Epithelial cell of esophagus (primary cell): ENCODE data around the gene HMCN1.

Source experiments
- DNase-seq: peaks from one replicate; pipeline ENCODE4 v3.0.0; 2010; ENCODE audit warnings: low read depth
- H3K4me3 ChIP-seq: 2 replicates; pipeline ENCODE4 v1.5.1; 2011; ENCODE audit warnings: mild to moderate bottlenecking, low read length, control low read depth
- TF ChIP-seq, protein P1 (sequence below): IDR thresholded peaks from 2 replicates; pipeline ENCODE4 v1.5.1; 2011; ENCODE audit warnings: low read depth, mild to moderate bottlenecking, low read length, control low read depth, inconsistent platforms; ENCODE audit not compliant: insufficient read depth; ENCODE audit errors: missing control alignments

Gene HMCN1

DNA sequence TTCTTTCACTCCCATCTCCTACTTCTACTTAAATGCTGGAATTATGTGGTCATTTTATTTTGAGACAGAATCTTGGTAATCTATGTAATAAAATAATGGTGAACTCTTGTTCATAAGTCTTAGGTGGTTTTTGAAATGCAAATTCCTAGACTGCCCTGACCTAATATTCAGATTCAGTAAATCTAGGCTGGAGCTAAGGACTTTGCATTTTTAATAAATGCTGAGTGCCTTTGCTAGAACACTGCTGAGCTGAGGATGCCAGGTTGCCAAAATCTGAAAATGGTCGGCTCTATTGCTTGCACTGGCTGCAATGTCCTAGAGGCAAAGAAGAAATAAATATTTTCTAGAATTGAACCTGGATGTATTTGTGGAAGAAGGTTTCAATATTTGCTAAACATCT is 187.4 kb downstream of the HMCN1 start:
- no peak for DNase-seq
- H3K4me3 ChIP-seq = no peak overlapping the region
- TF ChIP-seq, protein P1, sequence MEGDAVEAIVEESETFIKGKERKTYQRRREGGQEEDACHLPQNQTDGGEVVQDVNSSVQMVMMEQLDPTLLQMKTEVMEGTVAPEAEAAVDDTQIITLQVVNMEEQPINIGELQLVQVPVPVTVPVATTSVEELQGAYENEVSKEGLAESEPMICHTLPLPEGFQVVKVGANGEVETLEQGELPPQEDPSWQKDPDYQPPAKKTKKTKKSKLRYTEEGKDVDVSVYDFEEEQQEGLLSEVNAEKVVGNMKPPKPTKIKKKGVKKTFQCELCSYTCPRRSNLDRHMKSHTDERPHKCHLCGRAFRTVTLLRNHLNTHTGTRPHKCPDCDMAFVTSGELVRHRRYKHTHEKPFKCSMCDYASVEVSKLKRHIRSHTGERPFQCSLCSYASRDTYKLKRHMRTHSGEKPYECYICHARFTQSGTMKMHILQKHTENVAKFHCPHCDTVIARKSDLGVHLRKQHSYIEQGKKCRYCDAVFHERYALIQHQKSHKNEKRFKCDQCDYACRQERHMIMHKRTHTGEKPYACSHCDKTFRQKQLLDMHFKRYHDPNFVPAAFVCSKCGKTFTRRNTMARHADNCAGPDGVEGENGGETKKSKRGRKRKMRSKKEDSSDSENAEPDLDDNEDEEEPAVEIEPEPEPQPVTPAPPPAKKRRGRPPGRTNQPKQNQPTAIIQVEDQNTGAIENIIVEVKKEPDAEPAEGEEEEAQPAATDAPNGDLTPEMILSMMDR = no peak

DNA sequence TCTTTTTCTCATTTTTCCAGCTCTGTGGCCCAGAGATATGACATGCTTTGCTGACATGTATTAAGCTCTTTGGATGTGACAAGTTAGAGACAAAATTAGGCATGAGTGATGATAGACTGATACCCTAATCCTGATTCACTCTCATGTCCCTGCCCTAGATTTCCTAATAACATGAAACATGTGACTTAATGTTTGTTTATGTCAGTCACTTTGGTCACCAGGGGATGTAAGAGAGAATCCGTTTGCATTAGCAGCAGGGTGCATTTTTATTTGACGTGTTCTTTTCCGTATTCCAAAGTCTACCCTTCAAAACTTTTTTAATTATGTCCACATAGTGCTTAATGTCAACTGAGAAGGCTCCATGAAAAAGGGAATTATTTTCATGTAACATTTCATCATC is 192.4 kb downstream of the HMCN1 start:
- H3K4me3 ChIP-seq = no peak overlapping the region
- peak; percentile 34 for DNase-seq
- TF ChIP-seq, protein P1 = no peak

DNA sequence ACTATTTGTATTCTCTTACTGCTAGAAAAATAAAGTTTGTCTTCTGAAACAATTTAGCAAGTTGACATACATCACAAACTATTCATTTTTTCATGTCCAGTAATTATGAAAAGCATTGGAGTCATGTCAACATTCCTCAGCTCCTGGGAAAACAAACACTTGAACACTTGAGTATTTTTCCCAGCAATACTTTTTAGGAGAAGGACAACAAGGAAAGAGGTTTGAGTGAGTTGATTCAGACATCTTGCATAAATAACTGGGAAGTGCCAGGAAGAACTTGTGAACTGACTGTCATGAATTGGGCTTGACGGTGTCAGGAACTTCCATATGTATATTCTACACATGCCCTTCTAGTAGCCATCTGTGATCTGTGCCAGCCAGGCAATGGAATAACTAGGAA is 195.6 kb downstream of the HMCN1 start:
- TF ChIP-seq, protein P1 = no peak
- H3K4me3 ChIP-seq = no peak overlapping the region
- no peak for DNase-seq

DNA sequence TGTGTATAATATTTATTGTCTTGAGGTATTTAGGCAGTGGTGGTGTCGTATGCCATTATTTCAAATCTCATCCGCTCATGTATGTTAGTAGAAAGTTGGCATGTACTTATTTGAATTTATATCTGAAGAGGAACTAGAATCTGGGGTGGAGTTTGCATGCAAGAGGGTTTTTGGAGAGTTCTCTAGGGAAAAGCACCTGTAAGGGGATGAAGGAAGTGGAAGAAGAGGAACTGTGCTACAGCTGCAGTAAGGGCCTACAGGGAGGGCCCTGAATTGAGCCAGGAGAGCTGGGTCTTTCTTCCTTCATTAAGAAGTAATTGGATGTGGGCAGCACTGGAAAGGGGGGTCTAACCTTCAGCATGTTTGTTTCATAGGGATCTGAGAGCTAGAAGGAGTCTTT is 197.2 kb downstream of the HMCN1 start:
- TF ChIP-seq, protein P1 = no peak
- DNase-seq = no peak
- H3K4me3 ChIP-seq = no peak overlapping the region

DNA sequence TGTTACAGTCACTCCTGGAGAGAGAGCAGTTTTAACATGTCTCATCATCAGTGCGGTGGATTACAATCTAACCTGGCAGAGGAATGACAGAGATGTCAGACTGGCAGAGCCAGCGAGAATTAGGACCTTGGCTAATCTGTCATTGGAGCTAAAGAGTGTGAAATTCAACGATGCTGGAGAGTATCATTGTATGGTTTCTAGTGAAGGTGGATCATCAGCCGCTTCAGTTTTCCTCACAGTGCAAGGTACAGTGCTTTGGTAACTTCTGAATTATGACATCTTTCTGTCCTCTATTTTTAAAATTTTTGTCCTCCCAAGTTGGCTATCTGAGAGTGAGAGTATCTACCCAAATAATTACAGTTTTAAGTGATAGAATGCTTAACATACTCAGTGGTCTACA is 199.4 kb downstream of the HMCN1 start:
- no peak for DNase-seq
- TF ChIP-seq, protein P1 = no peak
- no peak overlapping the region for H3K4me3 ChIP-seq

DNA sequence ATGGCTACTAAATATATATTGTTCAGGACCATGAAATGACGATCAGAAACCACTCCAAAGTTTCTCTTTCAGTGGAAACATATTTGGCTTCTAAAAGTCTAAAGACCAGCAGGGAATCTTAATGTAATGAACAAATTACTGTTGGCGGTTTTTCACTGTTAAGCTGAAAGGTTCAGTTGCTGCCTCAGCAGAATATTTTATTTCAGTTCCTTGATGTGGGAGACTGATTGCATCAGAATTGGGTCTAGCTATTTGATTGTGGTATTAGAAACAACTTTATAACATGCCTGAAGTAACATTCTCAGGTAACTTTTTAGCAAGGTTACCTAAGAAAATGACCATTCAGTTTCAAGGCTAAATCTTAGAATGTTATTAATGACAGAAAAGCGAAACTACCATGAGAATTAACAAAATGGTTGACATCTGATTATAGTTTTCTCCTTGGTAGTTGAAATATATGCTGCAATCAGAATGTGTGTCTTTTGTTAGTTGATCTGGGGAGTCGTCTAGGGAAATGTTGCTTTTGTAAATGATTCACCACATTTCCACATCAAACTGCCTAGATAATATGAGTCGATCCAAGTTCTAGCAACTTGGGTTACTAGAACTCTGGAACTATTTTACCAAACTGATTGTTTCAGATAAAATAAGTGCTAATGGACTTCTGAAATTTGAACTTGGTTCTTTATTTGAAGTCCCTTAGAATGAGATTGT is 200.4 kb downstream of the HMCN1 start:
- DNase-seq = peak; percentile 55
- H3K4me3 ChIP-seq = no peak overlapping the region
- TF ChIP-seq, protein P1 = no peak

DNA sequence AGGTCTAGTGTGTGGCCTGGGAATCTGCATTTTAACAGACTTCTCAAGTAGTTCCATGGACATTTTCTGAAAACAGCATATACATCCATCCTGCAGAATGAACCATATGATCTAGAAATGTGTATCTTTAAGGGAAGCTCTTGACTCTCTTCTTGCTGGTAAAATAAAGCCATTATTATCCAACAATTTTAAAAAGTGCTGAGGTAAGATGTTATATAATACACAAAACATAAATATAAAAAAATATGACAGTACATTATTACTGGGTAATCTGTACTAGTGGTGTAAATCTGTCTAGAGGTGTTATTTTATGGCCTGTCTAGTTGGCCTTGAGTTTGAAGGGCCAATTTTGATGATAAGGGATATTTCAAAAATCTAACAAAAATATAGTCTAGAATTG is 201.2 kb downstream of the HMCN1 start:
- TF ChIP-seq, protein P1 = no peak
- no peak overlapping the region for H3K4me3 ChIP-seq
- DNase-seq = no peak
